K562 (cell line): ENCODE results near the gene PIF1. TPM values are rescaled to one million over a fixed set of nuclear protein-coding genes. Genes with fewer than 3 reads are reported as not detected.

ENCODE experiments used
- CC2D1A ChIP-seq: fragments of 450-650 bp; IDR thresholded peaks from 2 replicates; pipeline ENCODE4 v1.6.1; 2017; ENCODE audit warnings: mild to moderate bottlenecking
- FUS ChIP-seq: fragments of 200-400 bp; formaldehyde crosslinking; optimal IDR thresholded peaks from 2 replicates; pipeline ENCODE3; 2017; ENCODE audit warnings: low read depth, low read length
- HCFC1 ChIP-seq: IDR thresholded peaks from 2 replicates; pipeline ENCODE4 v1.6.1; 2012; ENCODE audit warnings: low read depth, low read length, improper control_type of control experiment
- KDM2B ChIP-seq: fragments of 250-450 bp; sonication (Bioruptor Pico); IDR thresholded peaks from 2 replicates; pipeline ENCODE4 v1.8.0; 2021; ENCODE audit warnings: mild to moderate bottlenecking, moderate library complexity
- MAZ ChIP-seq, 2 experiments: fragments of 450-650 bp in 1 of 2; sonication (generic) in 1 of 2; formaldehyde crosslinking; IDR thresholded peaks in 1 of 2; conservative IDR thresholded peaks in 1 of 2; 2 replicates each; pipeline versions ENCODE4 v1.4.0 to v1.5.0; 2020; ENCODE audit warnings: mild to moderate bottlenecking in 1 of 2, missing genetic modification reagents in 1 of 2
- NELFE ChIP-seq: IDR thresholded peaks from 2 replicates; pipeline ENCODE4 v1.6.1; 2011; ENCODE audit warnings: mild to moderate bottlenecking; ENCODE audit not compliant: insufficient read depth, insufficient read length
- NFE2 ChIP-seq: IDR thresholded peaks from 2 replicates; pipeline ENCODE4 v1.6.1; 2014; ENCODE audit warnings: antibody characterized with exemption, low read depth
- NFRKB ChIP-seq: fragments of 450-650 bp; IDR thresholded peaks from 2 replicates; pipeline ENCODE4 v1.6.1; 2016; ENCODE audit warnings: low read depth
- POLR2AphosphoS2 ChIP-seq: IDR thresholded peaks from 2 replicates; pipeline ENCODE4 v1.6.1; 2012; ENCODE audit warnings: low read length, improper control_type of control experiment
- STAT5A ChIP-seq: IDR thresholded peaks from 2 replicates; pipeline ENCODE4 v1.6.1; 2012; ENCODE audit warnings: low read length, inconsistent platforms, borderline replicate concordance
- ZBTB1 ChIP-seq: sonication (generic); formaldehyde crosslinking; IDR thresholded peaks from 2 replicates; pipeline ENCODE4 v1.8.1; 2023; ENCODE audit warnings: missing genetic modification reagents, low read depth, mild to moderate bottlenecking, borderline replicate concordance
- ZC3H4 ChIP-seq: sonication (generic); formaldehyde crosslinking; IDR thresholded peaks from 2 replicates; pipeline ENCODE4 v1.9.0; 2021; ENCODE audit warnings: missing genetic modification reagents, borderline replicate concordance
- ZFP91 ChIP-seq: sonication (generic); formaldehyde crosslinking; IDR thresholded peaks from 2 replicates; pipeline ENCODE4 v1.8.0; 2022; ENCODE audit warnings: mild to moderate bottlenecking, missing genetic modification reagents
- ZNF175 ChIP-seq: fragments of 200-800 bp; sonication (Bioruptor generic); IDR thresholded peaks from 2 replicates; pipeline ENCODE4 v1.6.1; 2016; ENCODE audit warnings: low read depth, mild to moderate bottlenecking, missing genetic modification characterization, missing compliant biosample characterization
- ZNF449 ChIP-seq: fragments of 250-450 bp; sonication (Bioruptor Pico); IDR thresholded peaks from 2 replicates; pipeline ENCODE4 v1.8.0; 2022; ENCODE audit warnings: moderate library complexity, mild to moderate bottlenecking, inconsistent platforms
- polyA plus RNA-seq, 8 experiments: library from polyadenylated mRNA; depleted of rRNA in 4 of 8; stranded (reverse) in 5 of 8; unstranded in 3 of 8; fragments of >200 nt; fragmentation: Nextera tagmentation in 2 of 8; fragmentation: Illumina TruSeq in 1 of 8; extraction: Ambion mirVana in 2 of 8; extraction: Trizol in 1 of 8; gene quantifications; 2 replicates each; pipeline versions ENCODE4 v1.2.1 to v1.2.3, GENCODE V29; 2011 to 2014; ENCODE audit warnings: inconsistent platforms in 1 of 8, missing spikeins in 1 of 8
- total RNA-seq, 7 experiments: library from RNA; depleted of rRNA in 6 of 7; stranded (reverse); fragments of >200 nt in 6 of 7; fragmentation: Illumina TruSeq in 2 of 7; extraction: Trizol in 2 of 7; gene quantifications; 2 replicates each; pipeline versions ENCODE4 v1.2.1 to v1.2.3, GENCODE V29; 2011 to 2021; ENCODE audit warnings: low replicate concordance in 1 of 7
- TF ChIP-seq, protein P1 (sequence below): fragments of 200-800 bp; sonication (Bioruptor generic); IDR thresholded peaks from 2 replicates; pipeline ENCODE4 v1.6.1; 2016; ENCODE audit warnings: missing genetic modification characterization, missing compliant biosample characterization
- TF ChIP-seq, protein P2 (sequence below): fragments of 450-650 bp; IDR thresholded peaks from 2 replicates; pipeline ENCODE4 v1.7.0; 2016; ENCODE audit warnings: borderline replicate concordance

Gene PIF1
- total and polyA plus RNA-seq, 9 of the 15 experiments (the other 6 are each of a cell fraction or from before 2014, with no cell fraction given), result 1.1 to 37.9 (median 11.5) TPM

DNA sequence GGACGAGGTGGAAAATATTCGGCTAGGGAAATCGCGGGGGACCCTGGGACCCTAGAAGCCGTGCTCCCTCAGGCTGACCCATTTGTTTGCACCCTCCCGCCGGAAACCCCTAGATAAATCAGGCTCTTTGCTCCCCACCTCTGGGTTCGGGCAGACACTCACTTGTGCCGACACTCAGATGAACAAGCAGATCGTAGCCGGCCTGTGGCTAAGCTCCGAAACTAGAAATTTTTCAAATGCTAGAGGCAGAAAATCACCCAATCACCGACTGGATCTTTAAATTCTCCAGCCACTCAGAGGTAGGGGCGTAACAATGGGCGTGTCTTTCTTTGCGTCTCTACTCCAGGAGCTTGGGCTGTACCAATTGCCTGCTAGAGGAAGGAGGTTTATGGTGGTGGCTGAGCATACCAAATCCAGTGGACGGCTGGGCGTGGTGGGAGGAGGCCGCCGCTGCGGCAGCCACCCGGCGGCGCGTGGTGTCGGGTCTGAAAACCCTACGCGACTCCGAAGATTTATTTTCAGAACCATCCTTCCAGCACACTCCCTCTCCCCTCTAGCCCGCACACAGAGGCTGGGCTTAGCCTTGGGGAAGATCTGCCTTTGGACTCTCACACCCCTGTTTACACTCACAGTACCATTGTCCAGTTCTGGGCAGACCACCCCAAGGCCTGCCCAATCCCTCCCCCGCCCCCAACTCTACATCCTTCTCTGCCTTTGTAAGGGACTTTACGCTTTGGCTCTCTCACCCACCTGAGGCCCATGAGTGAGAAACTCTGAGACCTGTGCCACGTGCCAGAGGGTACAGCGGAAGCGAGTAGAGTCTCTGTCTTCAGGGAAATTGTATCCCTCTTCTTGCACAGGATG, at the start of gene PIF1 (continued):
- TF ChIP-seq HCFC1, result no peak
- peak; percentile 33 for TF ChIP-seq NFE2
- no peak for TF ChIP-seq ZBTB1 (CRISPR knock-in tag)
- TF ChIP-seq, protein P1, sequence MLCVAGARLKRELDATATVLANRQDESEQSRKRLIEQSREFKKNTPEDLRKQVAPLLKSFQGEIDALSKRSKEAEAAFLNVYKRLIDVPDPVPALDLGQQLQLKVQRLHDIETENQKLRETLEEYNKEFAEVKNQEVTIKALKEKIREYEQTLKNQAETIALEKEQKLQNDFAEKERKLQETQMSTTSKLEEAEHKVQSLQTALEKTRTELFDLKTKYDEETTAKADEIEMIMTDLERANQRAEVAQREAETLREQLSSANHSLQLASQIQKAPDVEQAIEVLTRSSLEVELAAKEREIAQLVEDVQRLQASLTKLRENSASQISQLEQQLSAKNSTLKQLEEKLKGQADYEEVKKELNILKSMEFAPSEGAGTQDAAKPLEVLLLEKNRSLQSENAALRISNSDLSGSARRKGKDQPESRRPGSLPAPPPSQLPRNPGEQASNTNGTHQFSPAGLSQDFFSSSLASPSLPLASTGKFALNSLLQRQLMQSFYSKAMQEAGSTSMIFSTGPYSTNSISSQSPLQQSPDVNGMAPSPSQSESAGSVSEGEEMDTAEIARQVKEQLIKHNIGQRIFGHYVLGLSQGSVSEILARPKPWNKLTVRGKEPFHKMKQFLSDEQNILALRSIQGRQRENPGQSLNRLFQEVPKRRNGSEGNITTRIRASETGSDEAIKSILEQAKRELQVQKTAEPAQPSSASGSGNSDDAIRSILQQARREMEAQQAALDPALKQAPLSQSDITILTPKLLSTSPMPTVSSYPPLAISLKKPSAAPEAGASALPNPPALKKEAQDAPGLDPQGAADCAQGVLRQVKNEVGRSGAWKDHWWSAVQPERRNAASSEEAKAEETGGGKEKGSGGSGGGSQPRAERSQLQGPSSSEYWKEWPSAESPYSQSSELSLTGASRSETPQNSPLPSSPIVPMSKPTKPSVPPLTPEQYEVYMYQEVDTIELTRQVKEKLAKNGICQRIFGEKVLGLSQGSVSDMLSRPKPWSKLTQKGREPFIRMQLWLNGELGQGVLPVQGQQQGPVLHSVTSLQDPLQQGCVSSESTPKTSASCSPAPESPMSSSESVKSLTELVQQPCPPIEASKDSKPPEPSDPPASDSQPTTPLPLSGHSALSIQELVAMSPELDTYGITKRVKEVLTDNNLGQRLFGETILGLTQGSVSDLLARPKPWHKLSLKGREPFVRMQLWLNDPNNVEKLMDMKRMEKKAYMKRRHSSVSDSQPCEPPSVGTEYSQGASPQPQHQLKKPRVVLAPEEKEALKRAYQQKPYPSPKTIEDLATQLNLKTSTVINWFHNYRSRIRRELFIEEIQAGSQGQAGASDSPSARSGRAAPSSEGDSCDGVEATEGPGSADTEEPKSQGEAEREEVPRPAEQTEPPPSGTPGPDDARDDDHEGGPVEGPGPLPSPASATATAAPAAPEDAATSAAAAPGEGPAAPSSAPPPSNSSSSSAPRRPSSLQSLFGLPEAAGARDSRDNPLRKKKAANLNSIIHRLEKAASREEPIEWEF, result no peak
- TF ChIP-seq POLR2AphosphoS2, result no peak
- peak; percentile 19 to 57; a peak in 1 of 4 replicates for TF ChIP-seq MAZ (CRISPR knock-in tag; conservative IDR thresholded peaks at IDR 0.05 in 1 of 2, IDR thresholded peaks at IDR 0.05 in 1 of 2)
- no peak for TF ChIP-seq FUS
- TF ChIP-seq ZFP91 (CRISPR knock-in tag), result no peak
- no peak for TF ChIP-seq NELFE
- TF ChIP-seq CC2D1A, result peak; percentile 89
- no peak for TF ChIP-seq ZNF449
- no peak for TF ChIP-seq ZNF175 (CRISPR knock-in tag)
- TF ChIP-seq KDM2B (CRISPR knock-in tag), result no peak
- TF ChIP-seq ZC3H4, result no peak
- TF ChIP-seq STAT5A, result no peak
- TF ChIP-seq NFRKB, result 0 out of 2 replicates have a peak, but pooled peaks have one; percentile 15
- TF ChIP-seq, protein P2, sequence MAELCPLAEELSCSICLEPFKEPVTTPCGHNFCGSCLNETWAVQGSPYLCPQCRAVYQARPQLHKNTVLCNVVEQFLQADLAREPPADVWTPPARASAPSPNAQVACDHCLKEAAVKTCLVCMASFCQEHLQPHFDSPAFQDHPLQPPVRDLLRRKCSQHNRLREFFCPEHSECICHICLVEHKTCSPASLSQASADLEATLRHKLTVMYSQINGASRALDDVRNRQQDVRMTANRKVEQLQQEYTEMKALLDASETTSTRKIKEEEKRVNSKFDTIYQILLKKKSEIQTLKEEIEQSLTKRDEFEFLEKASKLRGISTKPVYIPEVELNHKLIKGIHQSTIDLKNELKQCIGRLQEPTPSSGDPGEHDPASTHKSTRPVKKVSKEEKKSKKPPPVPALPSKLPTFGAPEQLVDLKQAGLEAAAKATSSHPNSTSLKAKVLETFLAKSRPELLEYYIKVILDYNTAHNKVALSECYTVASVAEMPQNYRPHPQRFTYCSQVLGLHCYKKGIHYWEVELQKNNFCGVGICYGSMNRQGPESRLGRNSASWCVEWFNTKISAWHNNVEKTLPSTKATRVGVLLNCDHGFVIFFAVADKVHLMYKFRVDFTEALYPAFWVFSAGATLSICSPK, result no peak
